ENCODE measurements around the gene PPT1. TPM values are rescaled to one million over a fixed set of nuclear protein-coding genes. Genes with fewer than 3 reads are reported as not detected.

PPT1 gene
- total and polyA plus RNA-seq, 2 of the 13 experiments (the other 11 are each of a cell fraction or from before 2014, with no cell fraction given), result 129 TPM

- BruUV-seq (replicated peaks), result no TSS peak
- ChIA-PET POLR2A (interaction anchor here (1.6 kb wide), 1 partner anchor 9 kb away, joined by 6 read pairs; no protein-coding TSS in a partner anchor), CTCF (ENCODE audit: low intra/inter-chr PET ratio, low total read pairs) (no interaction called here)
- peaks cover 42% of the 10 kb centered on the region for H3K4me1 ChIP-seq (ENCODE audit: insufficient read depth, low read length)
- DNase-seq (ENCODE audit: low spot score) (no peak), ATAC-seq (peak; percentile 8; the same call in 1 of the 3 replicates), FAIRE-seq (no peak)
- H2AFZ ChIP-seq (ENCODE audit: low read length), result no peak overlapping the region
- no peaks in the 10 kb centered on the region; a peak in 1 of 5 replicates for H3K27me3 ChIP-seq (ENCODE audit: control insufficient read depth in 1 of 2, insufficient read depth in 2 of 2, low read length in 2 of 2)
- no peaks in the 10 kb centered on the region for H3K9me3 ChIP-seq (ENCODE audit: low read length)
- intact Hi-C loops (cut with micrococcal nuclease; ENCODE audit: unreplicated experiment) (loop anchor here (2.0 kb wide), 1 partner anchor 15 kb away; no protein-coding TSS in a partner anchor), in situ Hi-C loops (cut with HindIII; ENCODE audit: extremely low pct_ligation_motif_present, low pct_unique_long_range_greater_than_20kb) (no loop called here)
- peak overlapping the region; percentile 65 for H3K27ac ChIP-seq (ENCODE audit: extremely low read length, insufficient read depth, low read length)
- WGBS (ENCODE audit: low lambda C conversion rate), result 6% methylated on average over 5 of the region's 5 CpGs
- H3K36me3 ChIP-seq (replicated peaks in 1 of 2; ENCODE audit: control insufficient read depth in 1 of 2, insufficient read depth in 2 of 2, low read length in 2 of 2), result peaks cover 0 to 5% of the 10 kb centered on the region in 2 experiments; a peak in 1 of 5 replicates
- H3K4me3 ChIP-seq (replicated peaks in 1 of 3; ENCODE audit: insufficient read depth in 1 of 3, low read depth in 2 of 3, low read length in 3 of 3), result peak overlapping the region; percentile 88 to 95 (median 92)
- H3K79me2 ChIP-seq (ENCODE audit: insufficient read depth, low read length), result peaks cover 56% of the 10 kb centered on the region
- H3K9ac ChIP-seq (ENCODE audit: insufficient read depth, low read depth, low read length), result peak overlapping the region; percentile 90
- 0 out of 2 replicates have a peak, but pooled peaks cover 17% of the 10 kb centered on the region for H4K20me1 ChIP-seq (ENCODE audit: insufficient read depth, low read length)
- peak overlapping the region; percentile 89 for H3K4me2 ChIP-seq (ENCODE audit: low read depth, low read length)
- TF ChIP-seq SP1 (IDR thresholded peaks at IDR 0.05) (no peak), SP1 (CRISPR knock-in tag; IDR thresholded peaks at IDR 0.05) (no peak), SP5 (CRISPR knock-in tag; IDR thresholded peaks at IDR 0.05; ENCODE audit: borderline replicate concordance, low read depth) (no peak), ZNF790 (CRISPR knock-in tag; IDR thresholded peaks at IDR 0.05; ENCODE audit: borderline replicate concordance) (no peak), PRDM4 (CRISPR knock-in tag; IDR thresholded peaks at IDR 0.05; ENCODE audit: borderline replicate concordance) (no peak), ZBTB37 (CRISPR knock-in tag; IDR thresholded peaks at IDR 0.05) (no peak), EP300 (IDR thresholded peaks at IDR 0.05; ENCODE audit: low read depth in 2 of 2, low read length in 2 of 2) (no peak), EP300 (CRISPR knock-in tag; IDR thresholded peaks at IDR 0.05; ENCODE audit: borderline replicate concordance) (no peak), ZBTB4 (CRISPR knock-in tag; IDR thresholded peaks at IDR 0.05; ENCODE audit: borderline replicate concordance) (no peak), ZNF275 (CRISPR knock-in tag; IDR thresholded peaks at IDR 0.05; ENCODE audit: borderline replicate concordance) (no peak), ZNF451 (CRISPR knock-in tag; IDR thresholded peaks at IDR 0.05) (no peak), TAF15 (IDR thresholded peaks at IDR 0.05; ENCODE audit: low read depth, low read length, poor library complexity, severe bottlenecking) (no peak), ZNF615 (CRISPR knock-in tag; IDR thresholded peaks at IDR 0.05; ENCODE audit: borderline replicate concordance) (no peak), RAD51 (IDR thresholded peaks at IDR 0.05; ENCODE audit: borderline replicate concordance) (no peak), KDM2A (CRISPR knock-in tag; IDR thresholded peaks at IDR 0.05; ENCODE audit: borderline replicate concordance, low read depth) (no peak), ZNF746 (CRISPR knock-in tag; IDR thresholded peaks at IDR 0.05) (no peak), ATF7 (IDR thresholded peaks at IDR 0.05) (no peak), ATF7 (CRISPR knock-in tag; IDR thresholded peaks at IDR 0.05) (no peak)
These were observed 55.6 kb downstream of the PPT1 start for GRCh38 chr1:40041466-40041838.
